Measurements from ENCODE around the gene SETBP1.

Gene SETBP1

DNA sequence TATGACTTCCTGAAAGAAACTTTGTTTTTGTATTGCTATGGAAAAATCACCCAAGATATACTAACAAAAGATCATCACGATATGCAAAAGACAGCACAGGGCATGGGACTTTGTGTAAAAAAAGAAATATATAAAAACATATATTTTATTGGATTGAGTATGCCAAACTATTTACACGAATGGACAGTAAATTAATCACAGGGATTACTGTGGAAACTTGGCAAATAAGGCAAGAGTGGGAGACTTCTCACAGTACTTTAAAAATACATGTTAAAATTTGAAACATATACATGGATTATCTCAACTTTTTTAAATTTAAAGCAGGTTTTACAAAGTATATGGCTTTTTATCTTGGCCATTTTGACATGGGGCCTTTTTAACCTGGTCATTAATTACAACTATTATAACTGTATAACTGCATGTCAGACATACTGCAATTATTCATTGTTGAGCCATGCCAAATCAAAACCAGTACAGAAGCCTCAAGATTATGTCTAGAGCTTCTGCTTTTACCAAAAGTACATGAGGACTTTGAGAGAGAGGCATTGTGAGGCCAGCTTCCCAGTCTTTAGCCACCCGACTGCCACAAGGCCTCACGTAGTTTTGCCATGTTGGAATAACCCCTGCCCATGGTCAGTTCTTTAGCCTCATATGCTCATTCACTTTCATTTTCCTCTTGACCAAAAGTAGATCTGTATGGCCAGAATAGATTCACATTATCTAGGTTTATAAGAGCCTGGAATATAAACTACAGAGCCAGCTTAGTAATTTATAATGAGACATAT is 419.8 kb downstream of the SETBP1 start:
- DNase-seq = no peak

DNA sequence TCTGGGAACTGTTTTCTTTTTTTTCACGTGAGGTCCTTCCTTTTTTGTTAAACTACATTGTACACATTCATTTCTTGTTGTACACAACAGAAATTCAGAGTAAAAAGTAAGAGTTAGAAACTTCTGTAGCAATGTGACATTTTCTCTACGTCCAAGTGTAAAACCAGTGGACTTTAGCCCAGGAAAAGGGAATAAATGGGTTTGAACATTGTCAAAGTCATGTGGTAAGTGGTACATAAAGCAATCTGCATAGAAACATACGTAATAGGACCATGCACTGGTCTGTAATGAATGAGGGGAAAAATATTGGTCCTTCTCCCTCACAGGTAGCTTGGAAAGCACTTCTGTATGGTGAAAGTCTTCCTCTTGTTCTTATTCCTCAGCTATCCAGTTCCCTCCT is 421.4 kb downstream of the SETBP1 start:
- DNase-seq = no peak

DNA sequence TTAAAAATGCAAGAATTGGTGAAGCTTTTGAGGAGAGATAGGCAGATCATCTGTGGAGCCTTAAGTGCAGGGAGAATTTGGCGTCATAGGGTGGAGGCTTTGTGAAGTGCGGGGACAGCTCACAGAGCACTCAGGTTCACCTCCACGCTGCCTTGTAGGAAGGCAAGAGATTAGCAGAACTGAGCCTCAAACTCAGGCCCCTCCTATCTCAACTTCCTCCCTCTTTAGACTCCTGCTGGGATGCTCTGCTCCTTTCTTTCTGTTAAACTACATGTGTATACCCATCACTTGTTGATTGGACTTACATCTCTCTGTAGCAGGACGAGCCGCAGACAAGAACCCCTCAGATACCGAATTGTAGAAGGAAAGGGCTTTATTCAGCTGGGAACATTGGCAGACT is 422.2 kb downstream of the SETBP1 start:
- no peak for DNase-seq

DNA sequence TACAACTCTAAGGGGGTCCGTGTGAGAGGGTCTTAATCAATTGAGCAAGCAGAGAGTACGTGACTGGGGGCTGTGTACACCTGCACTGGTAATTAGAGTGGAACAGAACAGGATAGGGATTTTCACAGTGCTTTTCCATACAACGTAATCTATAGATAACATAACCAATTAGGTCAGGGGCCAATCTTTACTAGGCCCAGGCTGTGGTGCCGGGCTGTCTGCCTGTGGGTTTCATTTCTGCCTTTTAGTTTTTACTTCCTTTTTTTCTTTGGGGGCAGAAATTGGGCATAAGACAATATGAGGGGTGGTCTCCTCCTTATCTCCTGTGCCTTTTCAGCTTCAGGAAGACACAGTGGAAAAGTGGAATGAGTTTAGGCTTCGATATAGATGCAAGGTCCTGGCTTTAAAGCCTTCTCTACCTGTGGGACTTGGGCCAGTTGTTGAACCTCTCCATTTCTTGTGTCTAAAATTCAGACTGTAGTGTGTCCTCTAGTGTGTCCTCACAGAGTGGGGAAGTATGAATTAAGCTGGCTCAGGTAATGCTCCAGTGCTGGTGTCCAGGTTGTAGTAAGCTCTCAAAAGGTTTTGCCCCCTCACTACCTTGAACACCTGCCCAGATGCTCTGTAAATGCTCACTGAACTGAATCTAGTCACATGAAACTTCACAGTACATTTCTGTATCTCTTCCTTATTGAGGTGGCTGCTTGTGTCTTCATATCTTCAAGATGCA is 422.8 kb downstream of the SETBP1 start:
- DNase-seq = no peak

DNA sequence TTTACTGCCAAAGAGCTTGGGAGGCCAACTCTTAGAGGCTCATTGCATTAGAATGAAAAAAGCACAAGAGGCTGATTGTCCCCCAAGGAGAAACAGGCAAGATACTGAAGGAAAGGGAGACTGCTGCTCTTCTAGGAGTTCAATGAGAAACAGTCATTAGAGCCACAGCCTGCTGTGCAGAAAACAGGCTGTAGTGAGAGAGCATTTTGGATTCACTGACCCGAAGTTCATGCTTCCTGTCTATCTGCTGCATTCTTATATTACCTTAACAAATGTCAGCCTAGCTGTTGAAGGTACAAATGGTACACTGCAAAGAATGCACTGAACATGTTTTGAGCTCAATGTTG is 423.3 kb downstream of the SETBP1 start:
- DNase-seq = no peak

DNA sequence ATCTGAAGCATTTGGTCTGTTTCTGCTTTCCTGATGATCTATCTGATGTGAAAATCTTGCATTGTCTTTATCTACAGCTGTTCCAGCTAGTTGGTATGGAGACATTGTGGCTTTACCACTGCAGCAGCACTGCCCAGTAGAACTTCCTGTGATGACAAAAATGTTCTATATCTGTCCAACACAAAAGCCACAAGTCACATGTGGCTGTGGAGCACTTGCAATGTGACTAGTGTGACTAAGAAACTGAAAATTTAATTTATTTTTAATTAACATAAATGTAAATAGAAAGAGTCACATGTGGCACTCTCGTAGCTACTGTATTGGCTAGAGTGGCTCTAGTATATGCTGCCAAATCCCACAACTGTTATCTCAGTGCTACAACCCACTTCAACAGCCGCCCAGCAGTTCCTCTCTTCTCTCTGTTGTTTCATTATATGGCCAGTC is 425.7 kb downstream of the SETBP1 start:
- DNase-seq = no peak

DNA sequence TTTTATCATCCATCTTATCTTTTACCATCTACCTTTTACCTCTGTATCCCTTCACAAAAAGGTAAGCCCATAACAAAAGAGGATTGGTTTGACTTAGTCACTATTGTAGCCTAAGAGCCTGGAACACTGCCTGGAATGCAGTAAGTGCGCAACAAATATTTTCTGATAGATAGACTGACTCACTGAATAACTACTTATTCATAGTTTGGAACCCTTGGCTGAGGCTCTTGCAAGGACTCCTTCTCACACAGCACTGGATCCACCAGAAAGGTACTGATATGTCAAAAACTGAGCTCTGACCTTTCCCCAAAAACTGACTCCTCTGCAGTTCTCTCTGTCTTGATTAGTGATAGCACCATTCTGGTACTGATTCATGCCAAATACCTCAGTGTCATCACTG is 426.7 kb downstream of the SETBP1 start:
- no peak for DNase-seq

DNA sequence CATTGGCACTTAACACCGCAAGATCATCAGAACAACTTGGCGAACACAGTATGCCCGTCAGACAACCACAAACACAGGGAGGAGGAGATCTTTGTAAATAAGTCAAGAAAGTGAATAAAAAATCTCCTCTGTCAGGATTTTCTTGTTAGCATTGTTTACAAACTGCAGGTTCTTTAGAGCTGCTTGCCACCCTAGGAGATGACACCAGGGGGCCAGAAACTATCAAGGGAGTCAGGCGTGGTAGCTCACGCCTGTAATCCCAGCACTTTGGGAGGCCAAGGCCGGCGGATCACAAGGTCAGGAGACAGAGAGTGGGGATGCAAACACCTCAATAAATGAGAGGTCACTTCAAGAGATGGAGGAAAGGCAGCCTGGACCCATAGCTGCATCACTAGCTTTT is 428.1 kb downstream of the SETBP1 start:
- no peak for DNase-seq

DNA sequence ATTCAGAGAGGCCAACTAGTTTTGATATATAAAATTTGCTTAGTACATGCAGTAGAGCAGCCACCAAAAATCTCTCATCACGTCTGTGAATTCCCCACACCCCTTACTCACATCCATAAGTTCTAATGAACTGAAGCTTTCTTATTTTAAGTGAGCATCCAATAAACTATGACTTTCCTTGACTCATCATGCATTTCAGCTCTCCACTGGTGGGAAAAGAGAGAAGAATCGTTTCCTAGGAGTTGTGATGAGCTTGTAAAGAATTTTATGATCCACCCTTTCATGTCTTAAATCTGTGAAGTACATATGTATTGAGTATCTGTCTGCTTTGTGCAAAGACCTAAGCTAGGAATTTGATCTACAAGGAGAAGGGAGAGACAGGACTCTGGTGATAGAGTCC is 428.6 kb downstream of the SETBP1 start:
- no peak for DNase-seq

DNA sequence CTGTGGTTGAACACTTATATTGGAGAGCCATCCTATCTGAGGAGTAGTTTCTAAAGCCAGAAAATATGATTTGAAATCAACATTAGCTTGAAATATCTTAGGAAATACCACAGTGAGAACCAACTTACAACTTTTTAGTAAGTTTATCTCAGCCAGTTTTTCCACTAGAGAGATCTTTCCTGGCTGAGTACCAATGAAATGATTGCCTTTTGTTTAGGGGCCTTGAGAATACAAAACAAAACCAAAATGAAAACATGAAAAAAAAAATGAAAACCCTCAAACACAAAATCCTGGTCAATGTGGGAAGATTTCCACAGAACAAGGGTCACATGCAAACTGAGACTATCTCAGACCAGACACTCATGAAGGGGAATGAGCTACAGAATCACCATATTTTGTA is 429.0 kb downstream of the SETBP1 start:
- DNase-seq = no peak

DNA sequence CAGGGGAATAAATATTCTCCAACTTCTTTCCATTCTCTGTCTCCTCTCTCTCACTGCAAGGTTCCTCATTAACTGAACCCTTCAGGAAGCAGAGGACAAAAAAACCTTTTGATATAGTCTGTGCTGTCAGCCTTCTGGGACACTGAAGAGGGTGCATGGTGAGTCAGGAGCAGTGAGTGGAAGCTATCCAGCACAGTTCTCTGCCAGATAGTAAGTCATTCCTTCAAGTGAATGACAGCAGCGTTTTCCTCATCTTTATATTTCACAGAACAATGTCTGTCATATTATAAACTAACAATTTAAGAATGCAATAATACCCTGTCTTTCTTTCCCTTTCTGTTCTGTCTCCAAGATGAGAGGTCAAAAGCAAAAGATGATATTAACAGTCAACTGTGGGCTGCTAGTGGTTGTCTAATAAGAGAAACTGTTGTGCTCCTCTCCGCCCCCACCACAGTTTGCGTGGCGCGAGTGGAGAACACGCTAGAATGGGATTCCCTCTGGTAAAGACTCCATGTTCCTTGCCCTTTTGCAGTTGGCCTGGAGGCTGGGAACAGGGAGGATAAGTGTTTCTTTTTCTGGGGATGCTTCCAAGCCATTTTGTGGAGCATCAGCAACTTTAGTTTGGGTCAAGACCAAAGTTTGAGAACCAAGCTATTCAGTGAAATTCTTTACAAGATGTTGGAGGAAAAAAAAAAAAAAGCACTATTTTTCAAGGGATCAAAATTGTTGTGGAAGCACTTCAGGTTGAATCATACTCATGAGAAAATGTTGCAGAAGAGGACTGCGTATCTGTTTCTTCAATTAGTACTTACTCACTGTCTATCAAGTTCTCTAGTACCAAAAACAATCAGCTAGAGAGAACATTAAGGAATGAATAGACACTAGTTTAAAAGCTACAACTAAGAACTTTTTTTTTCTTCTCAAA is 430.2 kb downstream of the SETBP1 start:
- no peak for DNase-seq

DNA sequence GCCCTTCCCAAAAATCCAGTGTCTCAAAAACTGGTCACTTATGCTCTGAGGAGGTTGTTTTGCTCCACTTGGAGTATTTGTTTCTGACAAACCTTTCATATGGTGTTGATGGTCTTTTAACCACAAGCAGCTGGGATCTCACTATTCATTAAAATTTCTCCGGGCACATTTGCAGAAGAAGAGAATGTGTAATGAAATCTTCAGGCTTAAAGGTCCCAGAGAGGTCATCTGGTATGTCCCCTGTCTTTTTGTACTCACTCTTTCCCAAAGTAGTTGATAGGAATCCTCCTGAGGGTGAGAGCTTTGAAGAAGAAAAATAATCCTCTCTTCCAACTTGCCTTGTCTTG is 430.8 kb downstream of the SETBP1 start:
- no peak for DNase-seq

DNA sequence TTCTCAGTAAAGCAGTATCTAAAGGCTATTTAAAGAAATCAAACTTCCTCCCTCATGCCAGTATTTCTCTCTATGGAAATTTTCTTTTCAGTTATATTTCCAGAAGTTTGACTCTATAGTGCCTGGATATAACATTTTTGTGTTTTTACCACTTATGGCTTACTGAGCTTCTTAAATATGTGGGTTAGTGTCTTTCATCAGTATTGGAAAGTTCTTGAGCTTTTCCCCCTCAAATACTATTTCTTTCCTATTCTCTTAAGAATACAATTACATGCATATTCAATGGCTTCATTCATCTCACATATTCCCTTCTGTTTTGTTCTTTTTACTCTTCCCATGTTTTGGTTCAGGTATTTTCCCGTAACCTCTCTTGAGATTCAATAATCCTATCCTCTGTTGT is 432.0 kb downstream of the SETBP1 start:
- DNase-seq = no peak

DNA sequence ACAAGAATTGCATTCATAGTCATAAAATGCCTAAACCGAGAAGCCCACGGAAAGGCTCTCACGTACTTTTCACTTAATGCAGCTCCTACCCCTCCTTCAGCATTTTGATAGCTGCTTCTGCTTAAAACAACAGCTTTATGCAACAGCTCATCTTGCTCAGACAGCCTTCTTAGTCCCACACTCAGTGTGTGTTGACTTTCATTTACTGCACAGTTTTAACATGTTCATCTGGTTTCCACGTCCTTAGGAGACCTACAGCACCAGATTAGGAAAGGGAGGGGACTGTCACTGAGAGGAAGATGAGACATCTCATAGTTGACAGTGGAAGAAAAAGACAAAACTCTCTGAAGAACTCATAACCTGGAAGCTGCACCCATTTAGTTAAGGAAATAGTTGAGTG is 435.4 kb downstream of the SETBP1 start:
- no peak for DNase-seq

Measured in 8988T (cell line).